ENCODE data around the gene CTAG2.
"Not testable (repeated sequence)": the region's sequence is repeated elsewhere in the genome, so short reads cannot be mapped to it uniquely, and the experiment has no call there.

The CTAG2 gene

DNA sequence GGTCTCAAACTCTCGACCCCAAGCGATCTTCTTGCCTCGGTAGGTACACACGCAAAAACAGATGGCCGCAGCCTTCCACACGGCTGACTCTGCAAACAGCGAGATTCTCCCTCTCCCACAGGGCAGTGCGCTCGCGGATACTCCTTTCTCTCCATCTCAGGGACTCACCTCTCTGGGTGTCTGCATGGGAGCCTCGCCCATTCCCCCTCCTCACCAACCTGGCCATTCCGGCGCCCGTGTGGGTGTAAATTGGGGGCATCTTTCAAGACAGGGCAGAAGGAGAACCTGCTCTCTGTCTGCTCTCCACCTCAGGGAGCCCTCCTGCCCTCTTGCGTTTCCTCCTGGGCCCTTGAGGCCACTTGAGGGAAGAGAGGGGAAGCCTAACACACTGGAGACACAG lies 4.4 kb downstream of the CTAG2 start:
- no peak for DNase-seq (ENCODE audit: low read depth in 2 of 2)

DNA sequence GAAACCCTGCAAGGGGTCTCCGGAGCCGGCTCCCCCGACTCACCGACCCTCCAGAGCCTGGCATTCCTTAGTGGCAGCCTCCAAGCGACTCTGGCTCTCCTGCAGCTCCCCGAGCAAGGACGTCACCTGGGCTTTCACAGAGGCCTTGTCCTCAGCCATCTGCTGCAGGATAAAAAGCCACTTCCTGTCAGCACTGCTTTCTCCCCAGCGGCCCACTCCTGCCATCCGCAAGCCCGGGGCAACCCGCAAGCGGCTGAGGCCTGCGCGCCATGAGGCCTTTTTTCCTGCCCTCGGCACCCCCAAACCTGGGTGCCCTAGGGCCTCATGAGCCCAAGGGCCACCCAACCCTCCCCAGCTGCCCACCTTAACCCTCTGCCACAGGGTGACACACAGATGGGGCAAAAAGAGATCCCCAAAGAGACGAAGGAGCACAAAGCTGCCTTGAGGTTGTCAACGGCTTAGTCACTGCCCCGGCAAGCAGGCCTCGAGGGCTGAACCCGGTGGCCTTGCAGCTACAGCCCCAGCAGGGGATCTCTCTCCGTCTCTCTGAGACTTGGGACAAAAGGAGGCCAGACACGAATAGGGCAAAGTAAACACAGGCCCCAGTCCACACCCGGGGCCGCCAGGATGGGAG lies 7.5 kb downstream of the CTAG2 start:
- DNase-seq (ENCODE audit: low read depth in 2 of 2): not testable (repeated sequence)

DNA sequence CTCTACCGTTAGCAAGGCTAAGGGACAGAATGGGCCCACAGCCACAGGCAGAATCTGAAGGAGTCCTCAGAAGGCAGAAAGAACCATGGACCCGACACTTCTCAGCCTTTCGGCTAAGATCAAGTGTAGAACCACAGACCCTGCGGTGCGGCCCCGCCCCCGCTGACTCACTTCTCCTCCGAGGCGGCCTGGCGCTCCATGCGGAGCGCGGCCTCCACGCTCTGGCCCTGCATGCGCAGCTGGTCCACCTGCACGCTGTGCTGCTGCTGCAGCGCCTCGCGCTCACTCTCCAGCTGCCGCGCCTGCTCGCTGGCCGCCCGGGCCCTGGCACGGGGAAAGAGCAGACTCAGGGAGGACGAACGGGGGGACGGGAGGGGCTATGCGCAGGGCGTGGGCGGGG lies 9.7 kb downstream of the CTAG2 start:
- not testable (repeated sequence) for DNase-seq (ENCODE audit: low read depth in 2 of 2)

DNA sequence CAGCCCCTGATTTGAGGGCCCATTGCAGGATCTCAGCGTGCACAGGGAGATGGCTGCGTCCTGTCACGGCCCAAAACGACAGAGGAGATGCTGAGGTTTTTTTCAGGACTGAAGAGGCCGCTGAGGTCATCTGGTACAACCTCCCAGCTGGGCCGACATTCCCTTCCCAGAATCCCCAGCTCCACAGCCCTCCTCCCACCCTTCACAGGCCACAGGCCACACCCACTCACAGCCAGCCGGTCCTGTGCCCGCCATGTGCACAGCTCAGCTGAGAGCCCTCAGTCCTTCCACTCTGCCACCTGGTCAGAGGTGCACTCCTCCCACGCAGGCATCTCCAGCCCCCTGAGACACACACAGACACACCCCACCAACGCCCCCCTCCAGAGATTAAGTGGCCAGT lies 11.6 kb downstream of the CTAG2 start:
- DNase-seq (ENCODE audit: low read depth in 2 of 2): not testable (repeated sequence)

DNA sequence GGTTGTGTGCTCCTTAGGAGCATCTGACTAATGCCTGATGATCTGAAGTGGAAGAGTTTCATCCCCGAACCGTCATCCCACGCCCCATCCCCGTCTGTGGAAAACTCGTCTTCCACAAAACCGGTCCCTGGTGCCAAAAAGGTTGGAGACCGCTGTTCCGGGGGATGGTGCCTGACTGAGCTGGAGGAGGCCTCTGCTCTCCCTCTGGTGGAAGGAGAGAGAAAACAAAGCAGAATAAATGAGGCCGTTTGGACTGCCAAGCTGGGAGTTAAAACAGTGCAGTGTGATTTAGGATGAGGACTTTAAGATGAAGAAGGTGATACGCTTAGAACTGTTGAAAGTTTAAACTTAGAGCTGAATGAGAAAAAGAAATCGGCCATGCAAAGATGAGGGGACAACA lies 19.7 kb downstream of the CTAG2 start:
- not testable (repeated sequence) for DNase-seq (ENCODE audit: low read depth in 2 of 2)

DNA sequence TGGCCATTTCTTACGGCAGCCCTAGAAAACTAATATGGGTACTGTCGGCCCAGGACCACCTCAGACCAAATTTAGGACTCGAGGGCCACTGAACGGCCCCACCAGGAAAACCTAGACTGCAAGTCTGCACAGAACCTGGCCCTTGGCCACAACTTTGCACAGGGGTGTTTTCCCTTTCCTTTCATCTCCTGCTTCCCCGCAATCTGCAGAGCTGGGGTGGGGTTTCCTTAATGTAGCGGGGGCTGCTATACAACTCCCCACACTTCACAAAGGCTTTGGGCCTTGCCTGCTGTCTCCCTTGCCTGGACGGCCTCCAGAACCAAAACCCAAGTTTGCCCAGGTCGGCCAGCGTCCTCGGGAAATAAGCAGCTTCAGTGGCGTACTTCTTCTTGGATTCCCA lies 22.4 kb downstream of the CTAG2 start:
- DNase-seq (ENCODE audit: low read depth in 2 of 2): not testable (repeated sequence)

DNA sequence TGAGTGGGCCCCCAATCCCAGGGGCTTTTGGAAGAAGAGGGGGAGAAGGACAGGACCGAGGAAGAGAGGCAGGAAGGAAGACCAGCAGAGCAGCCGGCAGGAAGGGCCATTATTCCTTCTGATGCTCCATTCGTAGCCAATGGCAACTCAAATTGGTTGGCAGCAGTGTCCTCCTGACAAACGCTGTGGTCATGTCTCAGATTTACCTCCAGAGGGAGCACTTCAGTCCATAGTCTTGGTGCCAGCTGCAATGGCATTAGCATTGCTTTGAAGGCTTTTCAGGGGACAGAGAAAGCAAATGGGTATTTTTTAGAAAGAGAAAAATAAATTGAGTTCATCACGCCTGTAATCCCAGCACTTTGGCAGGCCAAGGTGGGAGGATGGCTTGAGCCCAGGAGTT lies 24.4 kb downstream of the CTAG2 start:
- DNase-seq (ENCODE audit: low read depth in 2 of 2): not testable (repeated sequence)

DNA sequence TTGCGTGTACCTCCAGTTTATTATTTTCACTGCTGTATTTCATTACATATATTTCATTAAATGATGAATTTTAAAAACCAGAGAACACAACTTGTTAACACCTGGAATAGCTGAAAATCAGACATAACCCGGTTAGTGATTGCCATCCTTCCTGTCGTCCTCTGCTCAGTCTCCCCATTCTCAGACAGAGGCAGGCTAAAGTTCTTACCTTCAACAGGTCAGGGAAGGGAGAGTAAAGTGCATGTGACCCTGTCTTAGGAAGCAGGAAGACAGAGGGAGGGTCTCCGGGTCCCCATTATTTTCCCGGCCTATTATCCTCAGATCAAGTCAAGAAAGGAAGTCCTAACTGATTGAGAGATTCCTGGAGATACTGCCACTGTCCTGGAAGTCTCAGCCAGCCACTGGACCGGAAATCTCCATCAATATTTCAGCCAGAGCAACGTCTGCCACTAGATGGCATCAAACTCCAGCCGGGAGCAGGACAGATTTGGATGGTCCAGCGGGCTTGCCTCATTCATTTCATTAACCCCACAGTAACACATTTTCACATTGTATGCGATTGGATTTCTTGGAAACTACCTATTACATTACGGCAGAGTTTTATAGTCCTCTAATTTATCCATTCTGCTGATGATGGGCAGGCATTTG lies 32.5 kb downstream of the CTAG2 start:
- DNase-seq (ENCODE audit: low read depth in 2 of 2): not testable (repeated sequence)

DNA sequence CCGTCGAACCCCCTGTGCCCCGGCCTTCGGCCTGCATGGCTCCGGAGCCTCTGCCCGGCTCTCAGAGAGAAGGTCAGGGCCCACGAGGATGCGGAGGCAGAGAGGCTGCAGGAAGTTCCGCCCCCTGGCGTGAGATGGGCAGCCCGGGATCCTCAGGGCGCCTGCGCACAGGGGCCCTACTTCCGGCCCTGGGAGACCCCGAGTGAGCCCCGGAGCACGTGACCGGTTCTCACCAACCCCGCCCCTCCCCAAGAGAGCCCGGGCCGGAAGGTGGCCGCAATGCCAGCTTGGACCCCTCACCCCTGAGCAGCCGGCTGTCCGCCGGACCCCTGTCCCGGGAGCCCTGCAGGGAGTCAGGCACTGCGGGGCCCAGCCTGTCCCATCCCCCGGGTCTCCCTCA lies 34.2 kb downstream of the CTAG2 start, which contains the start of gene CTAG1B:
Gene CTAG1B, minus strand, starts transcription at position 101 of the 400 bp plus-strand sequence. Its CDS starts 64 bp downstream, at position 37.
- not testable (repeated sequence) for DNase-seq (ENCODE audit: low read depth in 2 of 2)

DNA sequence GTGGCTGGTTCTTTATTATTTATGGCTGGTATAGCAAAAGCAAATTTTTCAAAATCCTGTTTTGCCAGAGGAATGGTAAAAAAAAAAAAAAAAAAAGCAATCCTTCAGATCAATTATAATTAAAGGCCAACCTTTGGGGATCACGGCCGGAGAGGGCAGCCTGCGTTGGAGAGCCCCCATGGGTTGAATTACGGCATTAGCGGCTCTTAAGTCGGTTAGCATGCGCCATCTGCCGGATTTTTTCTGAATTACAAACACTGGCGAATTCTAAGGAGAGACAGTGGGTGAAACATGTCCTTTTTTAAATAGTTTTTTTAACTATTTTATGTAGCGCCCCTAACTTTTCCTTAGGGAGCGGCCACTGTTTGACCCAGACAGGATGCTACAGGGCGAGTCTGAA lies 39.8 kb downstream of the CTAG2 start:
- not testable (repeated sequence) for DNase-seq (ENCODE audit: low read depth in 2 of 2)

DNA sequence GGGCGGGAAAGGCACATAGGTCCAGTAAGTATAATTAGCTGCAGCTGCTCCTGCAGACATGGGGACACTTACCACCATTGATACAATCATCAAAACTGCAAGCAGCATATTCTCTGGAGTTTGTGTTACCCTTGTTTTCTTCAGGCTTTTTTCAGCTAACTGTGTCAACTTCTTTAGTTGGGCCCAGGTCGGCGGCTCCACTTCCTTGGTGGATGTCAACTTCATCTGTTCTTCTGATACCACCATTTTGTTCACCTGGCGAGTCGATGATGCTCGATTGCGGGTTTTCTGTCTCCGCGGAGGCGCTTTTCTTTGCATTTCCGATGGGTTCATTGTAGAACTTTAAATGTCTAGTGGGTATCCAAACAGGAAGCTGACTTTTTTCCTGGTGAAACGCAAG lies 42.2 kb downstream of the CTAG2 start:
- DNase-seq (ENCODE audit: low read depth in 2 of 2): not testable (repeated sequence)

DNA sequence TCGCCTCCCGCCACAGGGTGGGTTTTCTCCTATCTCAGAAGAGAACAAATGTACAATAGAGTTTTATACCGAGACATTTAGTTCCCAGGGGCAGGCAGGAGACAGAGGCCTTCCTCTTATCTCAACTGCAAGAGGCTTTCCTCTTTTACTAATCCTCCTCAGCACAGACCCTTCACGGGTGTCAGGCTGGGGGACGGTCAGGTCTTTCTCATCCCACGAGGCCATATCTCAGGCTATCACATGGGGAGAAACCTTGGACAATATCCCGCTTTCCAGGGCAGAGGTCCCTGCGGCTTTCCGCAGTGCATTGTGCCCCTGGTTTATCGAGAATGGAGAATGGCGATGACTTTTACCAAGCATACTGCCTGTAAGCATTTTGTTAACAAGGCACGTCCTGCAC lies 44.6 kb downstream of the CTAG2 start:
- not testable (repeated sequence) for DNase-seq (ENCODE audit: low read depth in 2 of 2)

DNA sequence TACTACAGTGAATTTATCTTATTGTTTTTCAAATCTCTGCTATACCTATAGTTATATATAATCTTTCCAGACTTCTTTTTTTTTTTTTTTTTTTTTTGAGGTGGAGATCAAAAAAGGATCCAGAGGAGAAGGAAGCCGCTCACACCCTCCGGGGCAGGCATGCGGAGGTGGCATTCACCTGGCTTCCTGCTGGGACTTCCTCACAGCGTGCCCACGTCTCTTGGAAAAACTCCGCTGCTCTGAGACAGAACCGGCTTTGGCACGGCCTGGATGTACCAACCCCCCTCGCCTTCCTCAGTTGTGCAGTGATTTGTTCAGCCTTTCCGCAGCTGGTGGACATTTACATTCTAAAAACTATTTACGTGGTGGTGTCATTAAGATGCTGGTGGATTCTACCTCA lies 45.4 kb downstream of the CTAG2 start:
- not testable (repeated sequence) for DNase-seq (ENCODE audit: low read depth in 2 of 2)

DNA sequence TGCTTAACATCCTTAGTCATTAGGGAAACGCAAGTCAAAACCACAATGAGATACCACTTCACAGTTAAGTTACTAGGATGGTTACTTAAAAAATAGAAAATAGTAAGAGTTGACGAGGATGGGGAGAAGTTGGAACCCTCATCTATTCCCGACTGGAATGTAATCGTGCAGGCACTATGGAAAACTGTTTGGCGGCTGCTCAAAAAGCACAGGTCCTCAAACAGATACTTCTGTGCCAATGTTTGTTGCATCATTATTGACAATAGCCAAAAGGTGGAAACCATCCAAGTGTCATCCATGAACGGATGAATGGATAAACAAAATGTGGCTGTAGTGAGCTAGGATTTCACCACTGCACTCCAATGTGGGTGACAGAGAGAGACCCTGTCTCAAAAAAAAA lies 46.0 kb downstream of the CTAG2 start:
- no peak for DNase-seq (ENCODE audit: low read depth in 2 of 2)

DNA sequence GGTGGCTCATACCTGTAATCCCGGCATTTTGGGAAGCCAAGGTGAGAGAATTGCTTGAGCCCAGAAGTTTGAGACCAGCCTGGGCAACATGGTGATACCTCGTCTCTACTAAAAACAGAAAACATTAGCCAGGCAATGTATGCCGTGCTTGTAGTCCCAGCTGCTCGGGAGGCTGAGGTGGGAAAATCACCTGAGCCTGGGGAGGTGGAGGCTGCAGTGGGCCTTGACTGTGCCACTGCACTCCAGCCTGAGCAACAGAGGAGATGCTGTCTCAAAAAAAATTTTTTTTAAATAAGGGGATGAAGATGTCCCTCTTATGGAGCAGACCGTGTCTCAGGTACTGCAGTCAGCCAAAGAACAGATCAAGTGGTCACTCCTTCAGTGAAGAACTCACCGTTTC lies 47.8 kb downstream of the CTAG2 start:
- DNase-seq (ENCODE audit: low read depth in 2 of 2): no peak

DNA sequence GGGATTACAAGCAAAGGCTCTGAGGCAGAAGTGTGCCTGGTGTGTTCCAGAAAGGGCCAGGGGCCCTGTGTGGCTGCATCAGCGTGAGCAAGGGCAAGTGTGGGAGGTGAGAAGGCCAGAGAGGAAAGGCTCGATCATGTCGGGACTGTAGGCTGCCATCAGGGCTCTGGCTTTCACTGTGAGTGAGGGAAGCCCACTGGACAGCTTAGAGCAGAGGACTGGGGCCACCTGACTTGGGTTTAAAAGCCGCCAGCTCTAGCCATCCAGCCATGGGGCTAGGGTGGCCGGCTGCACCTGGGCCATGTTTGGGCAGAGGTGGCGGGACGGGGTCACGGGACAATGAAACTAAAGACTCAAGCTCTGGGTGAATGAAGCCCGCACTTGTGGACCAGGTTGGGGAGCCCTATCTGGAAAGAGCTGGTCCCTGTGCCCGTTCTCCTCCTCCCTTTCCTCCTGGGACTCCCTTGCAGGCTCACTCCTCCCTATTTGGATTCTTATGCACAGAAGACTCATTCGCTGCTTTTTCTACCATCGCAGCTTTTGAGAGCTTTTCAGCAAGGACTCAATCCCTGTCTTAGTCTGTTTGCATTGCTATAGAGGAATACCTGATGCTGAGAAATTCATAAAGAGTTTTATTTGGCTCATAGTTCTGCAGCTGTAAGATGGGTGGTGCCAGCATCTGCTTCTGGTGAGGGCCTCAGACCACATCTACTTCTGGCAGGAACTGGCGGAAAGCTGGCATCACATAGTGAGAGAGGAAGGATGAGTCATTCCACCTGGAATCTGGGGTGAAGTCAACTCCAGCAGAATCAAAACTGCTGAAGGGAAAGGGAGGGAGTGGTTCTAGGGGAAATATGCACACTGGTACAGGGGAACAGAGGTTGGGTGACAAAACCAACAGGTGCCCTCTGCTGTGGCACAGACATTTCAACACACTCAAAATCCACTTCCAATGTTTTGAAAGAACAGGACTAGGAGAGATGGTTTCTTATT lies 49.6 kb downstream of the CTAG2 start:
- DNase-seq (ENCODE audit: low read depth in 2 of 2): no peak

DNA sequence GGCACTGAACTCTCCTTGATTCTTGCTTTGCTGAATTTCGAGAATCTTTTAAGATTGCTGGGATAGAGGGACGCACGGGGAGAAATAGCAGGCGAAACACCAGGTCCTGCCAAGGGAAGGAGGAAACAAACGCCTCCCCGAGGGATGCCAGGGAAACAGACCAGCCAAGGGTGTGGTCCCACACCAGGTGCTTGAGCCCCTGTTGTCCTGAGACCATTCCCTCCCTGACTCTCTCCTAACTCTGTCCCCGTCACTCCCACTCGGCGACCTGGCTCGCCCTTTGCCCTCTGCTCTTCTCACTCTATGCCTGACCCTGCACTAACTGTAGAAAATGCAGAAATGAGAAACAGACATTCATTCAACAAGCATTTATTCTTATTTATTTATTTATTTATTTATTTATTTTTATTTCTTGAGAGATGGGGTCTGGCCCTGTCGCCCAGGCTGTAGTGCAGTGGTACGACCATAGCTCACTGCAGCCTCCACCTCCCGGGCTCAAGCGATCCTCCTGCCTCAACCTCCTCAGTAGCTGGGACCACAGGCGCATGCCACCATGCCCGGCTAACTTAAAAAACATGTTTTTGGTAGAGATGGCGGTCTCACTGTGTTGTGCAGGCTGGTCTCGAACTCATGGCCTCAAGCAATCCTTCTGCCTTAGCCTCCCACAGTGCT lies 50.5 kb downstream of the CTAG2 start:
- DNase-seq (ENCODE audit: low read depth in 2 of 2): no peak

DNA sequence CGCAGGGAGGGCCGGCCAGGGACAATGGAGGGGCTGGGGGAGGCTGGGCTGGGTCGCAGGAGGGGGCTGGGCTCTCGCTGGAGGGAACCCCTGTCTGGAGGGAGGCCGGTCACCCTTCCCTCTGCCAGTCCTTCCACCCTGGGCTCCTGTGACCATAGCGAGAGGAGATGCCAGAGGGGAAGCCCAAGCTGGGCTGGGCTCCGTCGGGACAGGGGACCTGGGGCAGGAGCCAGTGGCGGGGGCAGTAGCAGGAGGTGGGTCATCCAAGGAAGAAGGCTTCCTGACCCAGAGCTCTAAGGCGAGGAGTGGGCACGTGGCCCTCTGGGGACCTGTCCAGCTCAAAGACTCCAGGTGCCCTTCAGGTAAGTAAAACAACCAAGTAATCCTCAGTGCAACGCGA lies 51.2 kb downstream of the CTAG2 start:
- DNase-seq (ENCODE audit: low read depth in 2 of 2): no peak

Measured in stimulated activated CD4-positive, alpha-beta T cell treated with anti-CD3 and anti-CD28 coated beads, Interleukin-1b, Interleukin-23, amount 100 ng/mL, for 1 hour (primary cell).